ENCODE results near the gene GPATCH2. TPM values are rescaled to one million over a fixed set of nuclear protein-coding genes. Genes with fewer than 3 reads are reported as not detected.
"Not testable (repeated sequence)": the region's sequence is repeated elsewhere in the genome, so short reads cannot be mapped to it uniquely, and the experiment has no call there.

The GPATCH2 gene
- total RNA-seq, 1 donor from 2014 or later: 13.2 TPM

GRCh38 chr1:217449370-217449769 lies 181.5 kb downstream of the GPATCH2 start:
- no peak for DNase-seq (ENCODE audit: low spot score)

DNA sequence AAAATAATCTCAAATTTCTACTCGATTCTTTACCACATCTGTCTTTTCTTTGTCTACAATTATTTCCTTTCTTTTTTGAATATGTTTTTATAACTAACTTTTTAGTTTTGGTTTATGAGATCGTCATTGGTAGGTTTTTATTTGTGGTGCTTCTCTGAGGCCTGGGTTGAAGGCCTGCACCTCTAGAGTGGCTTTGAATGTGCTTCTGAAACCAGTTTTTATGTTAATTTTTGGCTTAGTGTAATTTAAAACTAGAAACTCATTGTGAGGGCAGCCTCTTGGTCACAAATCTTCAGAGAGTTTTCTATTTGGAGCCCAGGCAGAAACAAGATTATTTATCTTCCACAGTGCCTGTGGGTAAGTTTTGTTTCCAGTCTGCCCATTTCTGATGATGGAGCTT lies 187.0 kb downstream of the GPATCH2 start:
- no peak for DNase-seq (ENCODE audit: low spot score)

GRCh38 chr1:217437376-217437775 lies 193.5 kb downstream of the GPATCH2 start:
- no peak for DNase-seq (ENCODE audit: low spot score)

DNA sequence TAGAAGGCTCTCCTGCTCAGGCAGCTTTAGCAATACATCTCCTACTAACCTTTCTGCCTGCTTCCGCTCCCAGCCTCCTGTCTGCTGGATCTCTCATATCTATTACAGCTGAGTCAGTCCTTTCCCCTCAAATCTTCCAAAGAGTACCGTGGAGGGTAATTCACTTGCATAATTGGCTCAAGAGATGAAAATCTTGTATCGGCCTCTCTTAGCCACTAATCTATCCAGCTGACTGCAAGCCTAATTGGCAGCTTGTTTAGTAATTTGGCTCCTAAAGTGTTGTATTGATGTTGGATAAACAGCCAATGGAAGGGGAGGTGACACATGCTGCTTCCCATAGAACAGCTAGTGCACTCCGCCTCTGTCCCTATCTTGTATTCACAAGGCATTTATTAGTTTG lies 195.7 kb downstream of the GPATCH2 start:
- no peak for DNase-seq (ENCODE audit: low spot score)

DNA sequence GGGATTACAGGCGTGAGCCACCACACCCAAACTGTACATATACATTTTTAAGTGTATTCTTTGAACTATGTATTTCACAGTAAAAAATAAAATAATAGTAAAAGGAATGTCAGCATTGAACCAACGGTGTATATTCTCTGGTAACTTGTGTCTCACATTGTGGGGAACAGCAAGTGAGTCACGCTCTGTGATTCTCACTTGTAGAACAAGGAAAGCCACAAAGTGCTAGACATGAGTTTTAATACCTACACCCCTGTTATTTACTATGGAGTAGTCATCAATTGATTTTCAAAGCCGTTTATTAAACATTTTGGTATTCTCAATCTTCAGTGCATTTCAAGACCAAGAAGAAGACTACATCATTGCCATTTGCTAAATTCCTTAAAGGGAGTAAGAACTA lies 197.2 kb downstream of the GPATCH2 start:
- DNase-seq (ENCODE audit: low spot score): no peak

DNA sequence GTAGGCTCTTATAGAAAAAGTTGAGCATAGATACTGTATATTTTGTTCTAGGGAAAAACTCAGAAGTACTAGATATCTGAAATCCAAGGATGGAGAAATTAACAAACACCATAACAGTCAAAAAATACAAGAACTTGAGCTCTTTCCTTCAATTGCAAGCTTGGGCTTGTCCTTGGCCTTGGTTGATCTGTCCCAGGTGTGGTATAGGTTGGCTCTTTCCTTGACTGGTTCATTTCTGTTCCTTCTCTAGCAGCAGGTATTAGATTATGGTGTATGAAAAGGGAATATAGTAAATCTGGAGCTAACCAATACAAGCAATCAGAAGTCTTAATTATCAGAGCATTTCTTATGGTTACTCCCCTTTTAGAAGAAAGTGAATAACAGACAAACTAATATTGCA lies 198.6 kb downstream of the GPATCH2 start:
- no peak for DNase-seq (ENCODE audit: low spot score)

- DNase-seq (ENCODE audit: low spot score): no peak
These were observed 199.5 kb downstream of the GPATCH2 start for GRCh38 chr1:217431395-217431794.

DNA sequence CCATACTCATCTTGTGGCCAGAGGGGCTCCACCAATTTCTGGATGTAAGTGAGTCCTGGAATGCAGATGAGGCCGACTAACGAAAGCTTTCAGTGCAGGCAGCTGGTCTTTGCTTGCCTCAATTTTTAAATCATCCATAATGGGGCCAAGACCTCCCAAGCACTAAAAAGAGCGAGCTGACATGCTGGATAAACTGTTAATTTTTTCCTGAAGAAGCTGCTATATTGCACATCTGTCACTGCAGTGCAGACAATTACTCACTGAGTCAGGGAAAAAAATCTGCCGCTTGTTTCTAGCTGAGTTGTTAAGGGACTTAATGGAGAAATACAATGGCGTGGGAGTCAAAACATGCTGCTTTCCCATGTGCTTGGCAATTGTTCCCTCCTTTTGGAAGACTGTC lies 205.5 kb downstream of the GPATCH2 start:
- DNase-seq (ENCODE audit: low spot score): no peak

DNA sequence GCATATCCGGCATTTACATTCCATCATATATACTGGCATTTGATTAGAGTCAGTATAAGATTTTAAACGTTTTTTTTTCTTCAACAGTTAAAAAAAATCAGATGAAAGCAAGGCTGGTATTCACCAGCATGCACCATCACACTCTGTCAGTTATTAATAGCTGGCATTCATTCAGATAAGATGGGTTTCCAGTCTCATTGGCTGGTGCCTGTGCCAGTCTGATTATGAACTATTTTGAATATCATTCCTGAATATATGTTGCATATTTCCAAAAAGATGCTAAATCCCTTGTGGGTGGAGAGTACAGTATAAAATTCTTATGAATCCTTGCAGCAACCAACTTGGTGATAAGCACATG lies 211.7 kb downstream of the GPATCH2 start:
- no peak for DNase-seq (ENCODE audit: low spot score)

- DNase-seq (ENCODE audit: low spot score): no peak
These were observed 212.4 kb downstream of the GPATCH2 start for GRCh38 chr1:217418269-217419193.

- no peak for DNase-seq (ENCODE audit: low spot score)
These were observed 213.5 kb downstream of the GPATCH2 start for GRCh38 chr1:217417363-217417762.

DNA sequence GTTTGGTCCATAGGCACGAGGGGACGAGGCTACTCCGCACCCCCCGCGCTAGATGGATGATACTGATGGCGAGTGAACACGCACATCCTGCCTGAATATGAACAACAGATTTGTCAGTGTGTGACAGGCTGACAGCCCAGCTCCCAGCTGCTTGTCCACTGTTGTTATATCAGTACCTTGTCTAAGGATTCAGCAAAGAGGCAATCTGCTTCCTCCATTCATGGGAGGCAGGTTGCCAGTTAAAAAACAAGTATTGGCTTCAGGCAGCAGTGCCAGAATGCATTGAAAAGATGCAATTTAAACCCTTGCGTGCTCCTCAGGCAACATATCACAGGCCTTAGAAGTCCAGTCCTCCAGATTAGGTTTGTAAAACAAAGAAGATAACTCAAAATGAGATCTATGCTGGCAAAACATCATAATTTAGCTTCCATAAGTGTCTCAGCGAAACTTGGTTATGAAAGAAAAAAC lies 223.3 kb downstream of the GPATCH2 start:
- DNase-seq (ENCODE audit: low spot score): no peak

GRCh38 chr1:217403026-217403720 lies 227.7 kb downstream of the GPATCH2 start:
- DNase-seq (ENCODE audit: low spot score): no peak

- DNase-seq (ENCODE audit: low spot score): no peak
These were observed 228.6 kb downstream of the GPATCH2 start for GRCh38 chr1:217402301-217402700.

- DNase-seq (ENCODE audit: low spot score): no peak
These were observed 237.0 kb downstream of the GPATCH2 start for GRCh38 chr1:217393896-217394295.

- no peak for DNase-seq (ENCODE audit: low spot score)
These were observed 238.4 kb downstream of the GPATCH2 start for GRCh38 chr1:217392441-217392840.

GRCh38 chr1:217389895-217390294 lies 241.0 kb downstream of the GPATCH2 start:
- no peak for DNase-seq (ENCODE audit: low spot score)

DNA sequence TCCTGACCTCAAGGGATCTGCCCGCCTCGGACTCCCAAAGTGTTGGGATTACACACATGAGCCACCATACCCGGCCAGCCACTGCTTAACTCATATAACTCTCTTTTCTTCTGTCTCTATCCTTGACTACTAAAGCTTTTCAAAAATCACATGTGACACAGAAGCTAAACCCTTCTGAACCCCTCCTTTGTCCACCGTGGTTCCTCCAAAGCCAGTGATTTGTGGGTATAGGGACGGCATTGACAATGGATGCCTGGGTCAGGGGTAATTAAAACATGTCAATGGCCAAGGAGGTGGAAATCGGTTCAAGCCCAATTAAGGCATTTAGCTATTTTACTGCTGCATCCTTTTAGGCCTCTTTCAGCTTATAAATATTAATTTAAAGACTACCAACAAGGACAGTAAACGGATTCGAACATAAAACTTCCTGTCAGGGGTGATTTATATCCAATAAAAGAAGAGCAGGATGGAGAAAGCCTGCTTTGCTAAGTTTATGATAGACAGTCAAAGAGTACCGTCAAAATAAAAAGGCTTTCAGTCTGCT lies 242.3 kb downstream of the GPATCH2 start:
- no peak for DNase-seq (ENCODE audit: low spot score)

- DNase-seq (ENCODE audit: low spot score): not testable (repeated sequence)
These were observed 249.1 kb downstream of the GPATCH2 start for GRCh38 chr1:217381773-217382172.

GRCh38 chr1:217379804-217380203 lies 251.1 kb downstream of the GPATCH2 start:
- not testable (repeated sequence) for DNase-seq (ENCODE audit: low spot score)

DNA sequence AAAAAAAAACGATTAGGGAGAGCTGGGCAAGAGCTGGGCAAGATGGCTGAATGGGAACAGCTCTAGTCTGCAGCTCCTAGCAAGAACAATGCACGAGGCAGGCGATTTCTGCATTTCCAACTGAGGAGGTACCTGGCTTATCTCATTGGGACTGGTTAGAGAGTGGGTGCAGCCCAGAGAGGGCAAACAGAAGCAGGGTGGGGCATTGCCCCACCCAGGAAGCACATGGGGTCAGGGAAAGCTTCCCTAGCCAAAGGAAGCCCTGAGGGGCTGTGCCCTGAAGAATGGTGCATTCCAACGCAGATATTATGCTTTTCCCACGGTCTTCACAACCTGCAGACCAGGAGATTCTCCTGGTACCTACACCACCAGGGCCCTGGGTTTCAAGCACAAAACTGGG lies 251.6 kb downstream of the GPATCH2 start:
- DNase-seq (ENCODE audit: low spot score): no peak
